ENCODE results near the gene RPL15.

RPL15 gene

GRCh38 chr3:23932571-23932970 is 15.6 kb downstream of the RPL15 start:
- no peak for DNase-seq

DNA sequence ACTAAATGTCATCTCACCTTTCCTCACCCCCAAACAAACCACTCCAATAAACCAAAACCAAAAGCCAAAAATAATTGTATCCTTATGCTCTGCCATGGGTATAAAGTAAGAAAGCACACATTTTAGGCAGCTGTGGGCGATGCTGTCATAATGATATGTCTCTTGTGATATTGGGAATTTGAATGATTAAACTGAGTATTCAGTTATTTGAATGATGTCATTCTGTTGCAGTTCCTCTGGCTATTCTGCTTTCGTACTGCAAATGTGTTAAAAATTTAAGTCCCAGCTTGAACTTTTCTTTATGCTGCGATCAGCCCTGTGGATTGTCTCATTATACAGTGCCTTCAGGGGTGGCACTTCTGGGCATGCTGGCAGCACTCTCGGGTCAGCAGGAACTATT is 17.3 kb downstream of the RPL15 start:
- DNase-seq = no peak

- DNase-seq = no peak
These were observed 20.4 kb downstream of the RPL15 start for GRCh38 chr3:23937296-23937695.

GRCh38 chr3:23938688-23939087 is 21.8 kb downstream of the RPL15 start:
- DNase-seq = no peak

DNA sequence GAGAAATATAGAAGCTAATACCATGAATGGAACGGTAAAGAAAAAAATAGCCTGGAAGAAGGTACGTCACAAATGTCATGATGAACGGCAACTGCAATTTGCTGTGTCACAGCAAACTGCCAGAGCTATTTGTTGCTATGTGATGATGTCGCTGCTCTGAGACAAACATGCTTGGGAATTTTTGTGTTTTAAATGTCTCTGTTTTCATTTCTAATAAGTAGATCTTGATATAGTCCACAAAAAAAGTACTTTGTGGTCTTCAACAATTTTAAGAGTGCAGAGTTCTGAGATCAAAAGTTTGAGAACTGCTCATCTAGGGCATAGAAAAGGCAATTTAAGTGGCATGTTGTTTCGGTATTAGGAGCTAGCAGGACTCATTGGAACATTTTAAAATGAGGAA is 23.8 kb downstream of the RPL15 start:
- DNase-seq = no peak

GRCh38 chr3:23941440-23941839 is 24.5 kb downstream of the RPL15 start:
- DNase-seq = no peak

DNA sequence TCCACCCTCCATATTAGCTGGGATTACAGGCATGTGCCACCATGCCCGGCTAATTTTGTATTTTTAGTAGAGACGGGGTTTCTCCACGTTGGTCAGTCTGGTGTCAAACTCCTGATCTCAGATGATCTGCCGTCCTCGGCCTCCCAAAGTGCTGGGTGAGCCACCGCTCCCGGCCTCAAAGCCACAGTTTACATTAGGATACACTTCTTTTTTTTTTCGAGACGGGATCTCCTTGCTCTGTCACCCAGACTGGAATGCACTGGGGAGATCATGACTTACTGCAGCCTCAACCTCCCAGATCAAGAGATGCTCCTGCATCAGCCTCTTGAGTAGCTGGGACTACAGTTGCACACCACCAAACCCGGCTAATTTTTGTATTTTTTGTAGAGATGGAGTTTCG is 25.6 kb downstream of the RPL15 start:
- no peak for DNase-seq

- no peak for DNase-seq
These were observed 27.3 kb downstream of the RPL15 start for GRCh38 chr3:23944007-23944783.

GRCh38 chr3:23944861-23945662 is 28.1 kb downstream of the RPL15 start, which contains the start of gene NR1D2:
Gene NR1D2, plus strand, starts transcription at chr3:23945286. Its CDS starts 293 bp downstream, at chr3:23945579.
- peak; percentile 17 for DNase-seq

- no peak for DNase-seq
These were observed 28.7 kb downstream of the RPL15 start for GRCh38 chr3:23945663-23945912.

DNA sequence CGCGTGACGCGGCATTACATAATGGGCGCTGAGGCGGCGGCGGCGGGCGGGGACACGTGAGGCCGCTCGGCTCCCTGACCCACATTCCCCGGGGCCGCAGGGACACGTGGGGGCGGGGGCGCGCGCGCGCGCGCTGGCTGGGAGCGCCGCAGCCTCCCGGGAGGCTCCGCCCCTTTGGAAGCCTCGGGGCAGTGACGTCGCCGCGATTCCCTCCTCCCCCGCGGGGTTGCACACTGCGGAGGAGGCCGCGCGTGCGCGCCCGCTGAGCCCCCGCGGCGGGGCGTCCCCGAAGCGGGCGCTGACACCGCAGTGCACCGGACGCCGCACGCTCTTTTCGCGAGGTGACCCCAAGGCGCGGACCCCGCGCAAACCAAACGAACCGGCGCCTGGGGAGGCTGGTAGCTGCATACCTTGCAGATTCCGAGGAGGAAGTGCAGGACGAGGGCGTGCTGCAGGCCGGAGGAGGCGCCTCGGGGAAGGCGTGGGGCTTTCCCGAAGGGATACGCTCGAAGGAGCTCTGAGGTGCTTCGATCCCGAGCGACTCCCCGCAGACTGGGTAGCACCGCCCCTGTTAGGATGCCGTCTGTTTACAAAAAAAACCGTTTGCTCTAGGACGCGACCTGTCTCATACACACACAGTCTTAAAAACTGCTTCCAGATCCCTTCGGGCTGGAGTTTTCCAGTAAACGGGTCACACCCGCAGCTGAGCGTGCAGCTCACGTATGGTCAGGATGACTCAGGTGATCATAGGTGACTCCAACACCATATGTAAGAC is 29.2 kb downstream of the RPL15 start:
- DNase-seq = peak; percentile 78

GRCh38 chr3:23948761-23949160 is 31.8 kb downstream of the RPL15 start:
- DNase-seq = no peak

DNA sequence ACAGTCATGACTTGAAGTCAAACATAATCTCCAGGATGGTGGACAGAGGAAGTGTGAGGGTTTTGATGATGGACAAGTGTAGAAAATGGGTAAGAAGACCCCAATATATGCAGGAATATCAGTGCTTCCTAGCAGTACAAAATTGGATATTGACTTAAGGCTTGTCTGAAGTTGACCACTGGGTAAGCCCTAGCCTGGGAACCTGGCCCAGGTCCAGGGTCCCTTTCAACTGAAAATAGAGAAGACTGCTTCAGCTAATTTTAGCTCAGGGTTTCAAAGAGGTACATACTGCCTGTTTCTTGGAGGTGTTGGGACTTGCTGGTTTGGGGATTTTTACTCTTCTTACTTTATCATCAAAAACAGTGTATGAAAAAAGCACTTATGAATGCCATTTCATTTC is 32.9 kb downstream of the RPL15 start:
- no peak for DNase-seq

DNA sequence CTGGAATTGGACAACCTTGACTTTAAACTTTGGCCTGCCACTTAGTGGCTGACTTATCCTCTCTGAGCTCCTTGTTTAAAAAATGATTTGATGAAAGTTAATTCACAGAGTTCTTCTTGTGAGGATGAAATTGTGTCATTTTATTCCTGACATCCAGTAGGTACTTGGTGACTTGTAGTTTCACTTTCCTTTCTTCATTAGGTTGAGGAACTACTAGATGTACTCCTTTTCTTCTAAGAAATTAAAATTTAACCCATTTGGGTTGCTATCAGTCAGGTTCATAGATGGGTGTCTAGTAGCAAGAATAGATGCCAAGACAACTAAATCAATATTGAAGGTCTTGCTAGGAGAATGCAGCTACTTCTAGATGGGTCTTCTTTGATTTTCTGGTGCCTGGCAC is 33.4 kb downstream of the RPL15 start:
- no peak for DNase-seq

- no peak for DNase-seq
These were observed 35.7 kb downstream of the RPL15 start for GRCh38 chr3:23952646-23953045.

DNA sequence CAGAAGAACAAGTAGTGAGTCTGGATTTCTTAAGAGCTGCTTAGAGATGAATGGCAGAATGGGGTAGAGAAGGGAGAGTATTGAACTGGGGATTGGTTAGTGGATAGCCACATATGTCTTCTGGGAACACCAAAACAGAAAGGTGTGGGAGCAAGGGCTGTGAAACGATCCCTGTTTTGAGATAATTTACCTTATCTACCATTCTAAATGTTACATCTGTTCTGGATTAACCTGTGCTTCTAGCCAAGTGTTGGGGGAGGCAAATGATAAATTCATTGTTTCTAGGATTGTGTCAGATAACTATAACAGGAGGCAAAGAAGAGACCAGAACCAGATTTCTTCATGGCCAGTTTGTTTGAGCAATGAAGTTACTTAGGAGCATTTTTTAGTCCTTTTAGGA is 36.6 kb downstream of the RPL15 start:
- DNase-seq = no peak

DNA sequence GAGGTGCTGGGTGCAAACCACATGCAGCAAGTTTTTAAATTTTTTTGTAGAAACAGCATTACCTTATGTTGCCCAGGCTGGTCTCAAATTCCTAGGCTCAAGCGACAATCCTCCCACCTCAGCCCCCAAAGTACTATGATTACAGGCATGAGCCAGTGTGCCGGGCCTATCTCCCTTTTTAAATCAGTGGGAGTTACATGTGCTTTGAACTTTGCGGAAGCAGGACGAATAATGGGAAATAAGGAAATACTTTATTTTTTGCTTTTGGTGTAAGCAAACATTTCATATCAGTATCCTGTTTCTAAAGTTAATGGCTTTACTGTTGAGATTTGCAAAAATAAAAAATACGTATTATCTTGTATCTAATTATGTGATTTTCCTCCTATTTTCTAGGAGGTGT is 37.2 kb downstream of the RPL15 start:
- no peak for DNase-seq

- no peak for DNase-seq
These were observed 39.8 kb downstream of the RPL15 start for GRCh38 chr3:23956701-23957100.

DNA sequence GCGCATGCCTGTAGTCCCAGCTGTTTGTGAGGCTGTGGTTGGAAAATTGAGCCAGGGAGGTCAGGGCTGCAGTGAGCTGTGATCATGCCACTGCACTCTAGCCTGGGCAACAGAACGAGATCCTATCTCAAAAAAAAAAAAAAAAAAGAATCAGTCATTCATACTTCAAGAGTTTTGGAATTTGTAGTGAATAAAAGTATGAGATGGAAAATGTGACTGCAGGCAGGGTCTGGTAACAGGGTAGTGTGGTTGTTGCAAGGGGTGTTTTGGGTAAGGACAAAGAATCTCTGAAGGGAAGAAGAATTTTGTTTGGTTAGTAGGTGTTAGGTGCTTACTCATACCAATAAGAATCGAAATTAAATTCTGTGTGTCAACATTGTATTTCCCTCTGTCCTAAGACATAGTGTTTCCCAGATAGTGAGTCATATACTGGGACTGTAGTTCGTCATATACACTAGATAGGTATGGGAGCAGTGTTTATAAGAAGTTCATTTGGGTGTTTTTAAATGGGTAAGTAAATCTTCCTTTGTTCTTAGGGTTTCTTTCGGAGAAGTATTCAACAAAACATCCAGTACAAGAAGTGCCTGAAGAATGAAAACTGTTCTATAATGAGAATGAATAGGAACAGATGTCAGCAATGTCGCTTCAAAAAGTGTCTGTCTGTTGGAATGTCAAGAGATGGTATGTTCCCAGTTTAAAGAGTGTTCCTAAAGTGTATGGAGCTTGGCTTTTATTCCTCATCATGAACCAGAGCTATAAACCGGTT is 42.4 kb downstream of the RPL15 start:
- DNase-seq = no peak

DNA sequence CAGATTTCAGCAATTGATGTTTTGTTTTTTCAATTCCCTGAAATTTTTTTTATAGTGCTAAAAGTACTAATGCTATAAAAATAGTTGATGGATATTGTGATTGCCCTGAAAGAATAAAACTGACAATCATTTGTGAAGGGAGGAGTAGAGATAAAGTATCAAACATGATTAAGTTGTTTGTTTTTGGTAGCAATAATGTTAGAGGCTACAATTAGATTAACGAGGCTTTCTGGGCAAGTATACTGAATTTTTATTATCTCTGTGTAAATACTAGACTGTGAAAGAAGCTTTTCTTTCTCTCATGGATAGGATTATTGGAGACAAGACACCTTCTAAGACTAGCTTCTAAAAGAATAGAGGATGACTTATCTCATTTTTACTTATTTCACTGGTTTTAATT is 43.7 kb downstream of the RPL15 start:
- DNase-seq = no peak

DNA sequence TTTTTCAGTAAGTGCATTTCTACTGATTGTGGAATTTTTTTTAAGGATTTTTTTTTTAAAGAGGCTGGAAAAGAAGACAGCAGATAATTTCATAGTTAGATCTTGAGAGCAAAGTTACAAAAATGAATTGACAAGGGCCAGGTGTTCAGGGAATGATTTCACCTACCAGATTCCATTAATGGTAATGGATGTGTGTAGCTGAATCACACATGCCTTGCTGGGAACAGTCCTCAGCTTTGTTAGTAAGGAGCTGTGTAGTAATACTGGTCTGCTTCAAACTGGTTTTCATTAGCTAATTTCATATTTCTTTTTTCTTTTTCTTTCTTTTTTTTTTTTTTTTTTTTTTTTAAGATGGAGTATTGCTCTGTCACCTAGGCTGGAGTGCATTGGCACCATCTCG is 44.1 kb downstream of the RPL15 start:
- no peak for DNase-seq

DNA sequence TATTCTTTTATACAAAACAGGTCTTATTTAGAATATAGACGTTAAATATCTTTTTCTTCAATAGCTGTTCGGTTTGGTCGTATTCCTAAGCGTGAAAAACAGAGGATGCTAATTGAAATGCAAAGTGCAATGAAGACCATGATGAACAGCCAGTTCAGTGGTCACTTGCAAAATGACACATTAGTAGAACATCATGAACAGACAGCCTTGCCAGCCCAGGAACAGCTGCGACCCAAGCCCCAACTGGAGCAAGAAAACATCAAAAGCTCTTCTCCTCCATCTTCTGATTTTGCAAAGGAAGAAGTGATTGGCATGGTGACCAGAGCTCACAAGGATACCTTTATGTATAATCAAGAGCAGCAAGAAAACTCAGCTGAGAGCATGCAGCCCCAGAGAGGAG is 45.0 kb downstream of the RPL15 start:
- DNase-seq = no peak

All from NCI-H2107 (cell line).